HL-60 (cell line): ENCODE measurements around the gene CHDH.

Experiments used
- DNase-seq, 2 experiments: peaks; one replicate each; pipeline ENCODE4 v3.0.0-alpha.2; 2010 to 2020; ENCODE audit warnings: low read depth in 1 of 2, low spot score in 1 of 2
- H3K27ac ChIP-seq: fragments of 250-450 bp; sonication (Bioruptor Pico); replicated peaks from 2 replicates; pipeline ENCODE4 v1.5.1; 2020; ENCODE audit warnings: mild to moderate bottlenecking, moderate library complexity
- H3K27me3 ChIP-seq: fragments of 250-450 bp; sonication (Bioruptor Pico); 2 replicates; pipeline ENCODE4 v1.5.1; 2021; ENCODE audit warnings: mild to moderate bottlenecking, moderate library complexity; ENCODE audit not compliant: insufficient read depth, poor library complexity, severe bottlenecking
- H3K4me3 ChIP-seq: replicated peaks from 2 replicates; pipeline ENCODE4 v1.5.1; 2011; ENCODE audit warnings: mild to moderate bottlenecking, control low read depth, low read length; ENCODE audit not compliant: insufficient read depth
- CTCF ChIP-seq: IDR thresholded peaks from one replicate; pipeline ENCODE4 v1.5.1; 2011; ENCODE audit warnings: low read length, control low read depth, inconsistent platforms; ENCODE audit not compliant: insufficient read depth
- GABPA ChIP-seq: IDR thresholded peaks from 2 replicates; pipeline ENCODE4 v1.6.1; 2012; ENCODE audit warnings: low read depth
- POLR2AphosphoS5 ChIP-seq: IDR thresholded peaks from 2 replicates; pipeline ENCODE4 v1.6.1; 2012; ENCODE audit warnings: low read depth
- REST ChIP-seq: IDR thresholded peaks from 2 replicates; pipeline ENCODE4 v1.6.1; 2012; ENCODE audit warnings: low read depth; ENCODE audit not compliant: insufficient replicate concordance
- SPI1 ChIP-seq: IDR thresholded peaks from 2 replicates; pipeline ENCODE4 v1.6.1; 2012; ENCODE audit warnings: low read depth, mild to moderate bottlenecking, borderline replicate concordance

Gene CHDH

GRCh38 chr3:53833053-53833645 lies 13.1 kb downstream of the CHDH start:
- no peak for TF ChIP-seq REST
- TF ChIP-seq CTCF = no peak
- no peak for TF ChIP-seq POLR2AphosphoS5
- no peak for TF ChIP-seq SPI1
- TF ChIP-seq GABPA = no peak
- Histone ChIP-seq H3K4me3 (no peak overlapping the region), H3K27me3 (no peaks in the 10 kb centered on the region), H3K27ac (peak overlapping the region; percentile 65)
- DNase-seq = no peak

GRCh38 chr3:53830944-53831343 lies 15.3 kb downstream of the CHDH start:
- Histone ChIP-seq H3K27ac (peak overlapping the region; percentile 47), H3K27me3 (peaks cover 3% of the 10 kb centered on the region), H3K4me3 (no peak overlapping the region)
- DNase-seq = no peak
- TF ChIP-seq REST (no peak), SPI1 (no peak), CTCF (no peak), POLR2AphosphoS5 (no peak), GABPA (no peak)

GRCh38 chr3:53829605-53830004 lies 16.6 kb downstream of the CHDH start:
- no peak for TF ChIP-seq SPI1
- no peak for TF ChIP-seq CTCF
- no peak for TF ChIP-seq REST
- TF ChIP-seq GABPA = no peak
- no peak for TF ChIP-seq POLR2AphosphoS5
- Histone ChIP-seq H3K27ac (no peak overlapping the region), H3K27me3 (peaks cover 3% of the 10 kb centered on the region), H3K4me3 (no peak overlapping the region)
- no peak for DNase-seq
